Endothelial cell of umbilical vein (primary cell): Measurements from ENCODE around the gene ZEB1.

ENCODE experiments used
- EZH2 ChIP-seq: IDR thresholded peaks from 2 replicates; pipeline ENCODE4 v1.6.1; 2012; ENCODE audit warnings: borderline replicate concordance, low read depth, mild to moderate bottlenecking, moderate library complexity, low read length, inconsistent platforms; ENCODE audit not compliant: severe bottlenecking
- POLR2A ChIP-seq: IDR thresholded peaks from 2 replicates; pipeline ENCODE4 v1.6.1; 2012; ENCODE audit warnings: low read depth, mild to moderate bottlenecking, control low read depth, low read length
- POLR2AphosphoS5 ChIP-seq: IDR thresholded peaks from 2 replicates; pipeline ENCODE4 v1.6.1; 2012; ENCODE audit warnings: low read depth, mild to moderate bottlenecking, control low read depth, low read length, moderate library complexity; ENCODE audit not compliant: insufficient read depth
- TF ChIP-seq, protein P1 (sequence below), 2 donors: IDR thresholded peaks; 1 replicate in 1 of 2; 2 replicates in 1 of 2; pipeline ENCODE4 v1.5.1; 2011; ENCODE audit warnings: low read length in 2 of 2, mild to moderate bottlenecking in 2 of 2, moderate library complexity in 2 of 2, control low read depth in 1 of 2, inconsistent platforms in 1 of 2, low read depth in 1 of 2; ENCODE audit not compliant: insufficient read depth in 1 of 2; ENCODE audit errors: extremely low read depth in 1 of 2

DNA sequence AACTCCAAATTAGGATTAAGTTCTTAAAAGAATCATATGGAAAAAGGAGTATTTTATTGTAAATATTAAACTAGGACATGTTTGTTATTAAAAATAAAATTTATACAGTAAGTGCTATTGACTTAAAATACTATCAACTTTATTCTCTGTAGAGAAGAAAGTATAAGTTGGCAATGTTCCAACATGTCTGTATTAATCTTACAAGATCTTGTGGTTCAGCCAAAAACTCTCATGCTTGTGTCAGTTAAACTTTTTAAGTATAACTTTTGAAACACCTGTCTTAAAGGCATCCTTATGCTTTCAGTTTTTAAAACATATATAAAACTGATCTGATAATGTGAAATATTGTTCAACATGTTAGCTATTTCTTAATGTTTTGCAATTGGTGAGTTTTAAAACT lies 160.7 kb downstream of the ZEB1 start:
- TF ChIP-seq POLR2A (no peak), EZH2 (no peak), POLR2AphosphoS5 (no peak)
- TF ChIP-seq, protein P1, sequence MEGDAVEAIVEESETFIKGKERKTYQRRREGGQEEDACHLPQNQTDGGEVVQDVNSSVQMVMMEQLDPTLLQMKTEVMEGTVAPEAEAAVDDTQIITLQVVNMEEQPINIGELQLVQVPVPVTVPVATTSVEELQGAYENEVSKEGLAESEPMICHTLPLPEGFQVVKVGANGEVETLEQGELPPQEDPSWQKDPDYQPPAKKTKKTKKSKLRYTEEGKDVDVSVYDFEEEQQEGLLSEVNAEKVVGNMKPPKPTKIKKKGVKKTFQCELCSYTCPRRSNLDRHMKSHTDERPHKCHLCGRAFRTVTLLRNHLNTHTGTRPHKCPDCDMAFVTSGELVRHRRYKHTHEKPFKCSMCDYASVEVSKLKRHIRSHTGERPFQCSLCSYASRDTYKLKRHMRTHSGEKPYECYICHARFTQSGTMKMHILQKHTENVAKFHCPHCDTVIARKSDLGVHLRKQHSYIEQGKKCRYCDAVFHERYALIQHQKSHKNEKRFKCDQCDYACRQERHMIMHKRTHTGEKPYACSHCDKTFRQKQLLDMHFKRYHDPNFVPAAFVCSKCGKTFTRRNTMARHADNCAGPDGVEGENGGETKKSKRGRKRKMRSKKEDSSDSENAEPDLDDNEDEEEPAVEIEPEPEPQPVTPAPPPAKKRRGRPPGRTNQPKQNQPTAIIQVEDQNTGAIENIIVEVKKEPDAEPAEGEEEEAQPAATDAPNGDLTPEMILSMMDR (IDR thresholded peaks at IDR 0.05; ENCODE audit: extremely low read depth in 1 of 2, insufficient read depth in 1 of 2, low read depth in 1 of 2, low read length in 2 of 2): no peak
